Adrenal gland (tissue), 5 donors: ENCODE data around the gene SMAD3.

Source experiments
- POLR2A ChIP-seq, 2 donors: fragments of 450-650 bp; IDR thresholded peaks; one replicate each; pipeline ENCODE4 v1.6.1; 2017; ENCODE audit warnings: antibody characterized with exemption in 2 of 2, mild to moderate bottlenecking in 2 of 2, moderate library complexity in 1 of 2
- TF ChIP-seq, protein P1 (sequence below), 6 experiments: fragments of 450-650 bp in 4 of 6; fragments of 200-600 bp in 2 of 6; sonication (generic) in 1 of 6; IDR thresholded peaks; 1 replicate in 5 of 6; 2 replicates in 1 of 6; pipeline versions ENCODE4 v1.5.1 to v1.8.0; 2016 to 2021; ENCODE audit warnings: antibody characterized with exemption in 6 of 6, mild to moderate bottlenecking in 2 of 6, moderate library complexity in 1 of 6
- donor health status: DM: no; HTN: no; CAD: no.

DNA sequence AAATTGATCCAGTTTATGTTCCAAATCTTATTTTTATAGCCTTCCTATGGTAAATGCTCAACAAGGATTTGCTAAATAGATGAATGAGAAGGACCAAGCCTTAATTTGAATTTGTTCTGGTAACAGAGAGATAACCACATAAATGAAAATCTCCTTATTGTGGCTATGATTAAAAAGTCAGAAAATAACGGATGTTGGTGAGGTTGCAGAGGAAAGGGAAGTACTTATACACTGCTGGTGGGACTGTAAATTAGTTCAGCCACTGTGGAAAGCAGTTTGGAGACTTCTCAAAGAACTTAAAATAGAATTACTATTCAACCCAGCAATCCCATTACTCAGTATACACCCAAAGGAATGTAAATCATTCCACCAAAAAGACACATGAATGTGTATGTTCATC, 162.9 kb downstream of the SMAD3 start:
- TF ChIP-seq, protein P1, sequence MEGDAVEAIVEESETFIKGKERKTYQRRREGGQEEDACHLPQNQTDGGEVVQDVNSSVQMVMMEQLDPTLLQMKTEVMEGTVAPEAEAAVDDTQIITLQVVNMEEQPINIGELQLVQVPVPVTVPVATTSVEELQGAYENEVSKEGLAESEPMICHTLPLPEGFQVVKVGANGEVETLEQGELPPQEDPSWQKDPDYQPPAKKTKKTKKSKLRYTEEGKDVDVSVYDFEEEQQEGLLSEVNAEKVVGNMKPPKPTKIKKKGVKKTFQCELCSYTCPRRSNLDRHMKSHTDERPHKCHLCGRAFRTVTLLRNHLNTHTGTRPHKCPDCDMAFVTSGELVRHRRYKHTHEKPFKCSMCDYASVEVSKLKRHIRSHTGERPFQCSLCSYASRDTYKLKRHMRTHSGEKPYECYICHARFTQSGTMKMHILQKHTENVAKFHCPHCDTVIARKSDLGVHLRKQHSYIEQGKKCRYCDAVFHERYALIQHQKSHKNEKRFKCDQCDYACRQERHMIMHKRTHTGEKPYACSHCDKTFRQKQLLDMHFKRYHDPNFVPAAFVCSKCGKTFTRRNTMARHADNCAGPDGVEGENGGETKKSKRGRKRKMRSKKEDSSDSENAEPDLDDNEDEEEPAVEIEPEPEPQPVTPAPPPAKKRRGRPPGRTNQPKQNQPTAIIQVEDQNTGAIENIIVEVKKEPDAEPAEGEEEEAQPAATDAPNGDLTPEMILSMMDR (IDR thresholded peaks at IDR 0.05): no peak
- TF ChIP-seq POLR2A (IDR thresholded peaks at IDR 0.05): no peak
